HUES64 (cell line): ENCODE data around the gene ATCAY.
A peak's percentile ranks its signal among the peaks of the same experiment; 100 is the strongest.
"Not testable (repeated sequence)": the region's sequence is repeated elsewhere in the genome, so short reads cannot be mapped to it uniquely, and the experiment has no call there.

Experiments
- H3K27ac ChIP-seq: 2 replicates; pipeline ENCODE4 v1.7.0; 2013; ENCODE audit warnings: low read depth, low read length, inconsistent platforms
- H3K27me3 ChIP-seq: 2 replicates; pipeline ENCODE4 v1.6.1; 2013; ENCODE audit warnings: mild to moderate bottlenecking, low read length; ENCODE audit not compliant: insufficient read depth
- H3K36me3 ChIP-seq: 2 replicates; pipeline ENCODE4 v1.6.1; 2013; ENCODE audit warnings: mild to moderate bottlenecking, low read length; ENCODE audit not compliant: insufficient read depth
- H3K4me1 ChIP-seq: 2 replicates; pipeline ENCODE4 v1.6.1; 2013; ENCODE audit warnings: mild to moderate bottlenecking, low read length, moderate library complexity; ENCODE audit not compliant: insufficient read depth
- H3K4me3 ChIP-seq: 2 replicates; pipeline ENCODE4 v1.5.1; 2013; ENCODE audit warnings: mild to moderate bottlenecking, low read length, moderate library complexity
- H3K9ac ChIP-seq: 2 replicates; pipeline ENCODE4 v1.6.1; 2013; ENCODE audit warnings: mild to moderate bottlenecking, low read depth, low read length
- H3K9me3 ChIP-seq: 2 replicates; pipeline ENCODE4 v1.6.1; 2013; ENCODE audit warnings: low read depth, low read length; ENCODE audit not compliant: insufficient read depth
- WGBS: fragments of 150-250, 120-280 bp; methylation state at CpG from one replicate; pipeline ENCODE4 v1.1.7; 2013; ENCODE audit warnings: missing lambda C conversion rate; 5-methylcytosine and 5-hydroxymethylcytosine counted together

The ATCAY gene

GRCh38 chr19:3938300-3938950, 57.9 kb downstream of the ATCAY start:
- not testable (repeated sequence) for H3K9ac ChIP-seq, H3K4me3 ChIP-seq, H3K27me3 ChIP-seq, H3K9me3 ChIP-seq, H3K4me1 ChIP-seq, H3K27ac ChIP-seq
- H3K36me3 ChIP-seq: peaks cover 22% of the 10 kb centered on the region; the same call in 1 of the 2 replicates
- WGBS: 97% methylated on average over 21 of the region's 22 CpGs

DNA sequence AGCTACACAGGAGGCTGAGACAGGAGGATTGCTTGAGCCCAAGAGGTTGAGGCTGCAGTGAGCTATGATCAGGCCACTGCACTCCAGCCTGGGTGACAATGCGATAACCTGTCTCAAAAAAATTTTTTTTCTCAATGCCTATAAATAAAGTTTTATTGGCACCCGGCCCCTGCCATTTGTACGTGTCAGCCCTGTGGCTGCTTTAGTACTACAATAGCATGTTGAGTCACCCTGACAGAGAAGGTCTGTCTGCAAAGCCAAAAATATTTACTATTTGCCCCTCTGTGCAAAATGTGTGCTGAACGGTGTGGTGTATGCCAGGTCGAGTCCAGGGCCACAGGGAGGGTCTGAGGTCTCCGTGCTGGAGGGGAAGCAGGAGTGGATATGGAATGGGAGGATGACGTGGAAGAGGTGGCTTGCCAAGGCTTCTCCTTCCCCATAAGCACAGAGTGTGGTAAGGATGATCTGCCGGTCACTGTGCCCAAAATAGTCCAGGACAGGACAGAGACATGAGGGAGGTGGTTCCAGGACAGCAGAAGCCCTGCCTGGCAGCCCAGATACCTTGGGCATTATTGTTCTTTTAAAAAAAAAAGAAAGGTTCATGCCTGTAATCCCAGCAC, 62.4 kb downstream of the ATCAY start:
- Histone ChIP-seq H3K4me1 (no peaks in the 10 kb centered on the region), H3K36me3 (peaks cover 26% of the 10 kb centered on the region), H3K27ac (no peak overlapping the region), H3K9me3 (no peaks in the 10 kb centered on the region), H3K4me3 (no peak overlapping the region), H3K9ac (no peak overlapping the region), H3K27me3 (no peaks in the 10 kb centered on the region)
- WGBS: 97% methylated on average over 8 of the region's 8 CpGs

- WGBS: 94% methylated on average over 10 of the region's 11 CpGs
- Histone ChIP-seq H3K9ac (no peak overlapping the region), H3K4me3 (no peak overlapping the region), H3K27ac (no peak overlapping the region), H3K36me3 (peaks cover 26% of the 10 kb centered on the region), H3K4me1 (no peaks in the 10 kb centered on the region), H3K9me3 (no peaks in the 10 kb centered on the region), H3K27me3 (no peaks in the 10 kb centered on the region)
Measured at GRCh38 chr19:3944018-3944721, 63.7 kb downstream of the ATCAY start.

DNA sequence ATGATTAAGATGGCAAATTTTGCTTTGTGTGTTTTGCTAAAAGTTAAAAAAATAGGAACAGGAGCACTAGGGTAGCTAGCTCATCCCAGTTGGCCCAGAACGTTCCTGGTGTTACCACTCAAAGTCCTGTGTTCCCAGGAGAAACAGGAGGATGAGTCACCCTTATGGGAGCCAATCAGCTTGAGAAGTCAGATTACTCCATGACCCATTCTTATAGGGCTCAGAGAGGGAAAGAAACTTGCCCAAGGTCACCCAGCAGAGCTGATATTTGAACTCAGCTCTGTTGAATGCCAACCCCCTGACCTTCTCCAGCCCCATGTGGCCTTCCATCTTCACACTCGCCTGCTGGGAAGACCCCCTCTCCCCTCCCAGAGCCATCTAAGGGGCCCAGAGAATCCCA, 65.4 kb downstream of the ATCAY start:
- Histone ChIP-seq H3K9ac (no peak overlapping the region), H3K4me3 (no peak overlapping the region), H3K4me1 (no peaks in the 10 kb centered on the region), H3K36me3 (peaks cover 22% of the 10 kb centered on the region), H3K27me3 (no peaks in the 10 kb centered on the region), H3K27ac (no peak overlapping the region), H3K9me3 (no peaks in the 10 kb centered on the region)
- WGBS: 75% methylated on average over 2 of the region's 2 CpGs

DNA sequence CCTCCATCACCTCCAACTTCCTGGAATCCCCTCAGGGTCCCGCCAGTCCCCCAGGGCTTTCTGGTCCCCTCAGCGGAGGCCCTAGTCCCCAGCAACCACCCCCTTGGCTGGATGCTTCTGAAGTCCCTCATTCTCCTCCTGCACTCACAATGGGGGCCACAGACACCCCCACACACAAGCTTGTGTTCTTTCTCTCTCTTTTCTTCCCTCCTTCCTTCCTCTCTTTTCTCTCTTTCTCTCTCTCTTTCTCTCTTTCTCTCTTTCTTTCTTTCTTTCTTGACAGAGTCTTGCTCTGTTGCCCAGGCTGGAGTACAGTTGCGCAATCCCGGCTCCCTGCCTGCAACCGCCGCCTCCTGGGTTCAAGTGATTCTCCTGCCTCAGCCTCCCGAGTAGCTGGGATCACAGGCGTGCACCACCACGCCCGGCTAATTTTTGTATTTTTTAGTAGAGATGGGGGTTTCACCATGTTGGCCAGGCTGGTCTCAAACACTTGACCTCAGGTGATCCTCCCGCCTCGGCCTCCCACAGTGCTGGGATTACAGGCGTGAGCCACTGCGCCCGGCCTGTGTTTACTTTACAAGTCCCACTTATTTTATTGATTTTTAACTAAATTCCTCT, 66.9 kb downstream of the ATCAY start:
- 92% methylated on average over 15 of the region's 15 CpGs for WGBS
- not testable (repeated sequence) for H3K4me3 ChIP-seq, H3K4me1 ChIP-seq, H3K9me3 ChIP-seq, H3K9ac ChIP-seq, H3K27ac ChIP-seq, H3K27me3 ChIP-seq
- H3K36me3 ChIP-seq: peaks cover 13% of the 10 kb centered on the region

- H3K4me3 ChIP-seq: no peak overlapping the region
Measured at GRCh38 chr19:3949294-3949693, 68.8 kb downstream of the ATCAY start.

GRCh38 chr19:3949997-3950859, 69.7 kb downstream of the ATCAY start:
- H3K9ac ChIP-seq: no peak overlapping the region
- 77% methylated on average over 18 of the region's 20 CpGs for whole genome bisulfite sequencing
- H3K4me1 ChIP-seq: no peaks in the 10 kb centered on the region
- no peaks in the 10 kb centered on the region for H3K9me3 ChIP-seq
- no peak overlapping the region for H3K4me3 ChIP-seq
- no peaks in the 10 kb centered on the region for H3K36me3 ChIP-seq
- no peaks in the 10 kb centered on the region for H3K27me3 ChIP-seq
- H3K27ac ChIP-seq: no peak overlapping the region

More at GRCh38 chr19:3949294-3949693, 68.8 kb downstream of the ATCAY start:
- Histone ChIP-seq H3K27ac (no peak overlapping the region), H3K27me3 (no peaks in the 10 kb centered on the region), H3K9ac (no peak overlapping the region), H3K9me3 (no peaks in the 10 kb centered on the region), H3K4me1 (no peaks in the 10 kb centered on the region), H3K36me3 (peaks cover 2% of the 10 kb centered on the region)
- WGBS: 90% methylated on average over 11 of the region's 11 CpGs

DNA sequence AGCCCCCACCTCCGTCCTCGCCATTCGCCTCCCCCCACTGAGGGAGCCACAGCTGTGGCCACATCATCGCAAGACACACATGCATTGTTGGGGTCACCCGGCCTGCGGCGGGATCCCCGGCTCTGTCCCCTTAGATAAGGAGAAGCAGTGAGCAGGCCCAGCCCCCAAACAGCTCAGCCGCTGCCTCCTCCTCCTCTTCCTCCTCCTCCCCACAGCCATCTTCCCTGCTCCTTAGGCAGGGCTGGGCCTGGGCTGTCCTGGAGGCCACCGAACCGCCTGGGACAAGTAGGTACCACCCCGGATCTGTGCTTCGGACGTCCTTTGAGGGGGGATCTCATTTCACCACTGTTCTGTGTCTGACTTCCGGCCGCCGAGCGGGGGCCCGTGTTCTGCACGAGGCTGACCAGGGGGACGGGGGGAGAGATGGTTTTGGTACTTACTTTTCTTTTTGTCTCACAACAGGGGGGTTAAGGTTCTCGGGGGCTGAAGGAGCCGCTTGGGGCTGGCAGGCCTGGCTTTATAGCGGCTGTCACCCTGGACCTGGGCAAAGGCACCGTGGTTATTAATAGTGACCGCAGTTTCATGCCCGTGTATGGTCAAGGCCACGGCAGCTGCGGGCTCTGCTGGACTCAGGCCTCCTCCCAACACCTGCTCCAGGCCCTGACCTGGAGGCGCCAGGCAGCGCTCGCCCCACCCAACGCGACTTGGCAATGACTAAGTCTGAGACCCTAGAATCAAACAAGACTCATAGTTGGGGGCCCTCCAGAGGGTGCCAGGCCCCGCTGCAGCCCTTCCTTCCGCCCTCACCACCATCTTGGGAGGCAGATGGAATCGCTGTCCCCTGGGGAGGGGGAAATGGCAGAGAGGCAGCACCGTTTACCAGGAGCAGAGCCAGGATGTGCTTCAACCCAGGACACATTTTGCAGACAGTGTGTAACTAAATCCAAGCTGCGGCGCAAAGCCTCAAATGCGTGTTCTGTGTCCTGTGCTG, 70.7 kb downstream of the ATCAY start:
- Histone ChIP-seq H3K27me3 (no peaks in the 10 kb centered on the region), H3K36me3 (peaks cover 3% of the 10 kb centered on the region; the same call in 1 of the 2 replicates), H3K9me3 (no peaks in the 10 kb centered on the region), H3K27ac (peak overlapping the region; percentile 18; the same call in 1 of the 2 replicates), H3K4me1 (no peaks in the 10 kb centered on the region), H3K9ac (no peak overlapping the region; the same call in 1 of the 2 replicates), H3K4me3 (no peak overlapping the region)
- 79% methylated on average over 41 of the region's 41 CpGs for WGBS

GRCh38 chr19:3952755-3953276, 72.3 kb downstream of the ATCAY start:
- not testable (repeated sequence) for H3K4me3 ChIP-seq, H3K27me3 ChIP-seq, H3K4me1 ChIP-seq, H3K9ac ChIP-seq, H3K27ac ChIP-seq, H3K9me3 ChIP-seq
- WGBS: 92% methylated on average over 9 of the region's 9 CpGs
- peaks cover 12% of the 10 kb centered on the region for H3K36me3 ChIP-seq

DNA sequence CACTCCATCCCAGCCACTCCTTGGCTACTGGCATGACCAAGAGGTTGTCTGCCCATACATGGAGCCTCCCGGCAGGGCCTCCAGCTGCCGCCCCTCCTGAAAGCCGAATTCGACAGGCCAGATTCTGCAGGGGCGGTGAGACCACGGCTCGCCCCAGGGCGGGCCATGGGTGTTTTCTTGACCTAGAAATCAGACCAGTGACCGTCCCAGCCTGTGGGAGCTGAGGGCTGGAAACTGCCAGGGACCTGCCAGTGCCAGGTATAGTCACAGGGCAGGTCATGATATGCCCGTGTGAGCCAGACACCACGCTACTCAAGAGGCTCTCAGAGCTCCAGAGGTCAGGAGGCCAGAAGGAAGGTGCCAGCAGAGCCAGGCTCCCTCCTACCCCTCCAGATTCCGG, 73.6 kb downstream of the ATCAY start:
- H3K36me3 ChIP-seq: peaks cover 25% of the 10 kb centered on the region
- H3K4me1 ChIP-seq: no peaks in the 10 kb centered on the region
- 93% methylated on average over 12 of the region's 12 CpGs for whole genome bisulfite sequencing

More for the DNA sequence above, 73.6 kb downstream of the ATCAY start:
- H3K27ac ChIP-seq: peak overlapping the region; percentile 46; the same call in 1 of the 2 replicates
- no peaks in the 10 kb centered on the region for H3K9me3 ChIP-seq
- H3K27me3 ChIP-seq: no peaks in the 10 kb centered on the region
- no peak overlapping the region for H3K4me3 ChIP-seq
- H3K9ac ChIP-seq: no peak overlapping the region
